Upper lobe of left lung (tissue), 6 donors: ENCODE measurements around the gene ZGLP1. TPM values are rescaled to one million over a fixed set of nuclear protein-coding genes. Genes with fewer than 3 reads are reported as not detected.

Experiments used
- ATAC-seq, 2 donors: fragments of 200-7000 bp; cut with Tn5 transposase; one replicate each; pipeline ENCODE4 v1.9.1; 2022; ENCODE audit warnings: mild to moderate bottlenecking in 2 of 2, moderate library complexity in 2 of 2; ENCODE audit not compliant: low FRiP score in 2 of 2
- DNase-seq, 2 donors: peaks; one replicate each; pipeline ENCODE4 v3.0.0-alpha.2; 2019 to 2020
- H3K27ac ChIP-seq, 4 donors: fragments of 200-600 bp; sonication (generic); one replicate each; pipeline ENCODE4 v1.5.1; 2016 to 2019
- H3K27me3 ChIP-seq, 4 donors: fragments of 200-600 bp; sonication (generic); one replicate each; pipeline ENCODE4 v1.5.1; 2017 to 2019
- H3K36me3 ChIP-seq, 4 donors: fragments of 200-600 bp; sonication (generic); one replicate each; pipeline ENCODE4 v1.5.1; 2016 to 2019
- H3K4me1 ChIP-seq, 4 donors: fragments of 200-600 bp; sonication (generic); one replicate each; pipeline ENCODE4 v1.5.1; 2018 to 2019
- H3K4me3 ChIP-seq, 4 donors: fragments of 200-600 bp; sonication (generic); one replicate each; pipeline ENCODE4 v1.5.1; 2017 to 2019; ENCODE audit warnings: mild to moderate bottlenecking in 2 of 4, moderate library complexity in 1 of 4
- H3K9me3 ChIP-seq, 4 donors: fragments of 200-600 bp; sonication (generic); one replicate each; pipeline ENCODE4 v1.5.1; 2018 to 2019
- EP300 ChIP-seq, 4 donors: sonication (generic); formaldehyde crosslinking; IDR thresholded peaks; one replicate each; pipeline ENCODE4 v1.5.1; 2017; ENCODE audit warnings: antibody characterized with exemption in 4 of 4, control low read depth in 2 of 4
- POLR2A ChIP-seq, 4 donors: fragments of 450-650 bp; IDR thresholded peaks; one replicate each; pipeline ENCODE4 v1.5.1; 2016 to 2017; ENCODE audit warnings: antibody characterized with exemption in 4 of 4, mild to moderate bottlenecking in 2 of 4
- POLR2AphosphoS5 ChIP-seq, 2 donors: sonication (generic); formaldehyde crosslinking; IDR thresholded peaks; one replicate each; pipeline ENCODE4 v1.5.1; 2017; ENCODE audit warnings: antibody characterized with exemption in 2 of 2
- WGBS, 2 donors: methylation state at CpG; one replicate each; pipeline ENCODE4 v1.1.5; 2017 to 2018; 5-methylcytosine and 5-hydroxymethylcytosine counted together
- total RNA-seq, 6 donors: library from RNA; depleted of rRNA in 4 of 6; stranded (reverse); fragments of >200 nt in 4 of 6; gene quantifications; one replicate each; pipeline versions ENCODE4 v1.1.0 to v1.2.1, GENCODE V29; 2016 to 2021
- TF ChIP-seq, protein P1 (sequence below), 6 experiments: fragments of 450-650 bp in 4 of 6; fragments of 200-600 bp in 2 of 6; sonication (generic) in 2 of 6; IDR thresholded peaks; one replicate each; pipeline ENCODE4 v1.5.1; 2016 to 2019; ENCODE audit warnings: antibody characterized with exemption in 6 of 6
- donor health status: DM: no; HTN: no; CAD: no; lungs with moderate emphysema.
- donor health status: DM: no; HTN: yes; CAD: no; lungs with severe emphysema.

ZGLP1 gene
- total RNA-seq, 6 donors from 2014 or later = 1.8 to 21.6 (median 5.4) TPM

- DNase-seq (no peak), ATAC-seq (no peak)
- no peak overlapping the region for H3K27ac ChIP-seq
- TF ChIP-seq POLR2A (IDR thresholded peaks at IDR 0.05) (no peak), EP300 (IDR thresholded peaks at IDR 0.05) (no peak), POLR2AphosphoS5 (IDR thresholded peaks at IDR 0.05) (no peak)
- TF ChIP-seq, protein P1, sequence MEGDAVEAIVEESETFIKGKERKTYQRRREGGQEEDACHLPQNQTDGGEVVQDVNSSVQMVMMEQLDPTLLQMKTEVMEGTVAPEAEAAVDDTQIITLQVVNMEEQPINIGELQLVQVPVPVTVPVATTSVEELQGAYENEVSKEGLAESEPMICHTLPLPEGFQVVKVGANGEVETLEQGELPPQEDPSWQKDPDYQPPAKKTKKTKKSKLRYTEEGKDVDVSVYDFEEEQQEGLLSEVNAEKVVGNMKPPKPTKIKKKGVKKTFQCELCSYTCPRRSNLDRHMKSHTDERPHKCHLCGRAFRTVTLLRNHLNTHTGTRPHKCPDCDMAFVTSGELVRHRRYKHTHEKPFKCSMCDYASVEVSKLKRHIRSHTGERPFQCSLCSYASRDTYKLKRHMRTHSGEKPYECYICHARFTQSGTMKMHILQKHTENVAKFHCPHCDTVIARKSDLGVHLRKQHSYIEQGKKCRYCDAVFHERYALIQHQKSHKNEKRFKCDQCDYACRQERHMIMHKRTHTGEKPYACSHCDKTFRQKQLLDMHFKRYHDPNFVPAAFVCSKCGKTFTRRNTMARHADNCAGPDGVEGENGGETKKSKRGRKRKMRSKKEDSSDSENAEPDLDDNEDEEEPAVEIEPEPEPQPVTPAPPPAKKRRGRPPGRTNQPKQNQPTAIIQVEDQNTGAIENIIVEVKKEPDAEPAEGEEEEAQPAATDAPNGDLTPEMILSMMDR (IDR thresholded peaks at IDR 0.05) = no peak
- no peak overlapping the region for H3K4me3 ChIP-seq
- WGBS, 2 donors = 92 to 94% methylated on average over 8 of the region's 8 CpGs
- H3K9me3 ChIP-seq = no peaks in the 10 kb centered on the region
- H3K36me3 ChIP-seq = peaks cover 46 to 98% (median 93%) of the 10 kb centered on the region in 4 donors
- no peaks in the 10 kb centered on the region for H3K27me3 ChIP-seq
- H3K4me1 ChIP-seq = peaks cover 0 to 4% (median 0%) of the 10 kb centered on the region in 4 donors
Measured at GRCh38 chr19:10325732-10326131, 16.1 kb upstream of the ZGLP1 start.

GRCh38 chr19:10321874-10322835 lies 12.5 kb upstream of the ZGLP1 start:
- ATAC-seq = peak in 1 of 2 donors; percentile 7
- H3K4me3 ChIP-seq = no peak overlapping the region
- H3K27me3 ChIP-seq = no peaks in the 10 kb centered on the region
- H3K36me3 ChIP-seq = peaks cover 42 to 100% (median 95%) of the 10 kb centered on the region in 4 donors
- TF ChIP-seq EP300 (IDR thresholded peaks at IDR 0.05) (no peak), POLR2AphosphoS5 (IDR thresholded peaks at IDR 0.05) (no peak), POLR2A (IDR thresholded peaks at IDR 0.05) (no peak)
- TF ChIP-seq, protein P1 (IDR thresholded peaks at IDR 0.05) = no peak
- no peaks in the 10 kb centered on the region for H3K9me3 ChIP-seq
- WGBS, 2 donors = 97% methylated on average over 14 to 18 of the region's 19 CpGs
- no peak overlapping the region for H3K27ac ChIP-seq
- H3K4me1 ChIP-seq = no peaks in the 10 kb centered on the region
- DNase-seq = peak in 1 of 2 donors; percentile 59

GRCh38 chr19:10321417-10321797 lies 11.8 kb upstream of the ZGLP1 start:
- no peak overlapping the region for H3K4me3 ChIP-seq
- TF ChIP-seq POLR2AphosphoS5 (IDR thresholded peaks at IDR 0.05) = no peak
- no peak for TF ChIP-seq POLR2A (IDR thresholded peaks at IDR 0.05)
- TF ChIP-seq EP300 (IDR thresholded peaks at IDR 0.05) = no peak
- TF ChIP-seq, protein P1 (IDR thresholded peaks at IDR 0.05) = no peak
- no peaks in the 10 kb centered on the region for H3K27me3 ChIP-seq
- H3K9me3 ChIP-seq = no peaks in the 10 kb centered on the region
- WGBS, 2 donors = 90 to 91% methylated on average over 10 to 11 of the region's 11 CpGs
- H3K36me3 ChIP-seq = peaks cover 41 to 100% (median 92%) of the 10 kb centered on the region in 4 donors
- H3K27ac ChIP-seq = no peak overlapping the region
- DNase-seq (peak in 1 of 2 donors; percentile 59), ATAC-seq (peak in 1 of 2 donors; percentile 24)
- H3K4me1 ChIP-seq = peaks cover 0 to under 1% (median under 1%) of the 10 kb centered on the region in 4 donors

GRCh38 chr19:10320602-10321416 lies 11.2 kb upstream of the ZGLP1 start:
- 93 to 94% methylated on average over 17 to 28 of the region's 32 CpGs for WGBS, 2 donors
- peak in 1 of 2 donors; percentile 69 for DNase-seq

More at GRCh38 chr19:10320602-10321416, 11.2 kb upstream of the ZGLP1 start:
- Histone ChIP-seq H3K27me3 (no peaks in the 10 kb centered on the region), H3K4me3 (no peak overlapping the region), H3K36me3 (peaks cover 37 to 94% (median 86%) of the 10 kb centered on the region in 4 donors), H3K27ac (no peak overlapping the region), H3K4me1 (peaks cover 0 to 7% (median 5%) of the 10 kb centered on the region in 4 donors), H3K9me3 (no peaks in the 10 kb centered on the region)
- TF ChIP-seq POLR2AphosphoS5 (IDR thresholded peaks at IDR 0.05) (no peak), POLR2A (IDR thresholded peaks at IDR 0.05) (no peak), EP300 (IDR thresholded peaks at IDR 0.05) (no peak)
- TF ChIP-seq, protein P1 (IDR thresholded peaks at IDR 0.05) = no peak
- peak in 1 of 2 donors; percentile 2 for ATAC-seq
